ENCODE measurements around the gene ALDH16A1.

DNA sequence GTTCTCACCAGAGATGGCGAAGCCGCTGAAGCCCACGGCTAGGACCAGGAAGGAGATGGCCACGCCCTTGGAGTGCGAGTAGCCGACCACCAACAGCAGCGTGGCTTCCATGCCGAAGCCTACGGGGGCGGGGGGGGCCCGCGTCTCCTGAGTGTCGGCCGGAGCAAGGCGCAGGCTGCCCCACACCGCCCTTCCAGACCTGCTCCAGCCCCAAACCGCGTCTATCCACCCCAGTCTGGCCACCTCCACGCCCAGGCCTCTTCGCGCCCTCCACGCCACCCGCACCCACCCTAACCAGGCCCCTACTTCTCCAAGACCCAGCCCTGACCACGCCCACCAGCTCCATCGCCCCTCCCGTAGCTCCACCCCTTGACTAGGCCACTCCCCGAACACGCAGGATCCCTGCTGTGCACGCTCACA lies 21.7 kb upstream of the ALDH16A1 start:
- no peak for TF ChIP-seq POLR2A (IDR thresholded peaks at IDR 0.05)
- TF ChIP-seq, protein P1, sequence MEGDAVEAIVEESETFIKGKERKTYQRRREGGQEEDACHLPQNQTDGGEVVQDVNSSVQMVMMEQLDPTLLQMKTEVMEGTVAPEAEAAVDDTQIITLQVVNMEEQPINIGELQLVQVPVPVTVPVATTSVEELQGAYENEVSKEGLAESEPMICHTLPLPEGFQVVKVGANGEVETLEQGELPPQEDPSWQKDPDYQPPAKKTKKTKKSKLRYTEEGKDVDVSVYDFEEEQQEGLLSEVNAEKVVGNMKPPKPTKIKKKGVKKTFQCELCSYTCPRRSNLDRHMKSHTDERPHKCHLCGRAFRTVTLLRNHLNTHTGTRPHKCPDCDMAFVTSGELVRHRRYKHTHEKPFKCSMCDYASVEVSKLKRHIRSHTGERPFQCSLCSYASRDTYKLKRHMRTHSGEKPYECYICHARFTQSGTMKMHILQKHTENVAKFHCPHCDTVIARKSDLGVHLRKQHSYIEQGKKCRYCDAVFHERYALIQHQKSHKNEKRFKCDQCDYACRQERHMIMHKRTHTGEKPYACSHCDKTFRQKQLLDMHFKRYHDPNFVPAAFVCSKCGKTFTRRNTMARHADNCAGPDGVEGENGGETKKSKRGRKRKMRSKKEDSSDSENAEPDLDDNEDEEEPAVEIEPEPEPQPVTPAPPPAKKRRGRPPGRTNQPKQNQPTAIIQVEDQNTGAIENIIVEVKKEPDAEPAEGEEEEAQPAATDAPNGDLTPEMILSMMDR (IDR thresholded peaks at IDR 0.05): no peak

Measured in body of pancreas (tissue), 4 donors.